Measurements from ENCODE around the gene ZNF487.
A peak's percentile ranks its signal among the peaks of the same experiment; 100 is the strongest.

Gene ZNF487

GRCh38 chr10:43404704-43405084 lies 32.2 kb upstream of the ZNF487 start:
- Histone ChIP-seq H3K36me3 (ENCODE audit: control insufficient read depth, insufficient read depth, low read length) (no peaks in the 10 kb centered on the region), H3K4me3 (ENCODE audit: extremely low read depth, insufficient read depth, low read length, poor library complexity, severe bottlenecking) (no peak overlapping the region), H3K4me1 (ENCODE audit: control insufficient read depth, insufficient read depth, low read length, poor library complexity, severe bottlenecking) (peaks cover 23% of the 10 kb centered on the region), H3K9me3 (ENCODE audit: control insufficient read depth, low read length) (no peaks in the 10 kb centered on the region), H3K27ac (ENCODE audit: low read depth, low read length, severe bottlenecking) (no peak overlapping the region)
- WGBS, 2 experiments (ENCODE audit: insufficient coverage in 2 of 2): 80% methylated on average over 2 of the region's 6 CpGs; no CpG with 5 or more reads in 1 of the 2 experiments

- peaks cover 12% of the 10 kb centered on the region for H3K4me1 ChIP-seq (ENCODE audit: control insufficient read depth, insufficient read depth, low read length, poor library complexity, severe bottlenecking)
- peak overlapping the region; percentile 81 for H3K4me3 ChIP-seq (ENCODE audit: extremely low read depth, insufficient read depth, low read length, poor library complexity, severe bottlenecking)
- WGBS, 2 experiments (ENCODE audit: insufficient coverage in 2 of 2): 0% methylated on average over 18 of the region's 59 CpGs
- H3K9me3 ChIP-seq (ENCODE audit: control insufficient read depth, low read length): no peaks in the 10 kb centered on the region
- no peaks in the 10 kb centered on the region for H3K36me3 ChIP-seq (ENCODE audit: control insufficient read depth, insufficient read depth, low read length)
- peak overlapping the region; percentile 97 for H3K27ac ChIP-seq (ENCODE audit: low read depth, low read length, severe bottlenecking)
These were observed 29.7 kb upstream of the ZNF487 start for GRCh38 chr10:43407148-43407575.

GRCh38 chr10:43407576-43408330 lies 29.2 kb upstream of the ZNF487 start:
- peaks cover 7% of the 10 kb centered on the region for H3K4me1 ChIP-seq (ENCODE audit: control insufficient read depth, insufficient read depth, low read length, poor library complexity, severe bottlenecking)
- WGBS, 2 experiments (ENCODE audit: insufficient coverage in 2 of 2): 0 to 3% methylated on average over 35 to 40 of the region's 56 CpGs
- H3K27ac ChIP-seq (ENCODE audit: low read depth, low read length, severe bottlenecking): peak overlapping the region; percentile 97
- peak overlapping the region; percentile 81 for H3K4me3 ChIP-seq (ENCODE audit: extremely low read depth, insufficient read depth, low read length, poor library complexity, severe bottlenecking)
- no peaks in the 10 kb centered on the region for H3K36me3 ChIP-seq (ENCODE audit: control insufficient read depth, insufficient read depth, low read length)
- H3K9me3 ChIP-seq (ENCODE audit: control insufficient read depth, low read length): no peaks in the 10 kb centered on the region

GRCh38 chr10:43408331-43408709 lies 28.6 kb upstream of the ZNF487 start:
- 1 to 2% methylated on average over 23 to 24 of the region's 31 CpGs for WGBS, 2 experiments (ENCODE audit: insufficient coverage in 2 of 2)
- Histone ChIP-seq H3K27ac (ENCODE audit: low read depth, low read length, severe bottlenecking) (peak overlapping the region; percentile 97), H3K4me3 (ENCODE audit: extremely low read depth, insufficient read depth, low read length, poor library complexity, severe bottlenecking) (peak overlapping the region; percentile 81), H3K9me3 (ENCODE audit: control insufficient read depth, low read length) (no peaks in the 10 kb centered on the region), H3K36me3 (ENCODE audit: control insufficient read depth, insufficient read depth, low read length) (no peaks in the 10 kb centered on the region), H3K4me1 (ENCODE audit: control insufficient read depth, insufficient read depth, low read length, poor library complexity, severe bottlenecking) (peaks cover 3% of the 10 kb centered on the region)

GRCh38 chr10:43408710-43409384 lies 28.1 kb upstream of the ZNF487 start, which contains the start of gene HNRNPF:
Gene HNRNPF, minus strand, starts transcription at chr10:43409186. Its CDS starts 21,302 bp downstream, at chr10:43387884.
- Histone ChIP-seq H3K9me3 (ENCODE audit: control insufficient read depth, low read length) (no peaks in the 10 kb centered on the region), H3K36me3 (ENCODE audit: control insufficient read depth, insufficient read depth, low read length) (no peaks in the 10 kb centered on the region), H3K27ac (ENCODE audit: low read depth, low read length, severe bottlenecking) (peak within 1 kb of the TSS; percentile 97), H3K4me1 (ENCODE audit: control insufficient read depth, insufficient read depth, low read length, poor library complexity, severe bottlenecking) (peaks cover 3% of the 10 kb centered on the region), H3K4me3 (ENCODE audit: extremely low read depth, insufficient read depth, low read length, poor library complexity, severe bottlenecking) (peak within 1 kb of the TSS; percentile 81)
- WGBS, 2 experiments (ENCODE audit: insufficient coverage in 2 of 2): 1% methylated on average over 47 to 55 of the region's 68 CpGs

GRCh38 chr10:43409385-43410109 lies 27.4 kb upstream of the ZNF487 start:
- Histone ChIP-seq H3K36me3 (ENCODE audit: control insufficient read depth, insufficient read depth, low read length) (no peaks in the 10 kb centered on the region), H3K4me1 (ENCODE audit: control insufficient read depth, insufficient read depth, low read length, poor library complexity, severe bottlenecking) (peaks cover 3% of the 10 kb centered on the region), H3K27ac (ENCODE audit: low read depth, low read length, severe bottlenecking) (peak overlapping the region; percentile 97), H3K4me3 (ENCODE audit: extremely low read depth, insufficient read depth, low read length, poor library complexity, severe bottlenecking) (peak overlapping the region; percentile 81), H3K9me3 (ENCODE audit: control insufficient read depth, low read length) (no peaks in the 10 kb centered on the region)
- 72 to 75% methylated on average over 38 to 44 of the region's 46 CpGs for WGBS, 2 experiments (ENCODE audit: insufficient coverage in 2 of 2)

- Histone ChIP-seq H3K4me1 (ENCODE audit: control insufficient read depth, insufficient read depth, low read length, poor library complexity, severe bottlenecking) (peaks cover 3% of the 10 kb centered on the region), H3K4me3 (ENCODE audit: extremely low read depth, insufficient read depth, low read length, poor library complexity, severe bottlenecking) (no peak overlapping the region), H3K9me3 (ENCODE audit: control insufficient read depth, low read length) (no peaks in the 10 kb centered on the region), H3K27ac (ENCODE audit: low read depth, low read length, severe bottlenecking) (no peak overlapping the region), H3K36me3 (ENCODE audit: control insufficient read depth, insufficient read depth, low read length) (no peaks in the 10 kb centered on the region)
- 95 to 98% methylated on average over 12 to 14 of the region's 14 CpGs for WGBS, 2 experiments (ENCODE audit: insufficient coverage in 2 of 2)
These were observed 26.6 kb upstream of the ZNF487 start for GRCh38 chr10:43410345-43410744.

GRCh38 chr10:43411536-43411935 lies 25.4 kb upstream of the ZNF487 start:
- WGBS, 2 experiments (ENCODE audit: insufficient coverage in 2 of 2): 86 to 100% methylated on average over 1 of the region's 2 CpGs
- Histone ChIP-seq H3K4me1 (ENCODE audit: control insufficient read depth, insufficient read depth, low read length, poor library complexity, severe bottlenecking) (no peaks in the 10 kb centered on the region), H3K27ac (ENCODE audit: low read depth, low read length, severe bottlenecking) (no peak overlapping the region), H3K4me3 (ENCODE audit: extremely low read depth, insufficient read depth, low read length, poor library complexity, severe bottlenecking) (no peak overlapping the region), H3K9me3 (ENCODE audit: control insufficient read depth, low read length) (no peaks in the 10 kb centered on the region), H3K36me3 (ENCODE audit: control insufficient read depth, insufficient read depth, low read length) (no peaks in the 10 kb centered on the region)

- 94 to 96% methylated on average over 8 to 9 of the region's 10 CpGs for WGBS, 2 experiments (ENCODE audit: insufficient coverage in 2 of 2)
- H3K36me3 ChIP-seq (ENCODE audit: control insufficient read depth, insufficient read depth, low read length): no peaks in the 10 kb centered on the region
- no peak overlapping the region for H3K4me3 ChIP-seq (ENCODE audit: extremely low read depth, insufficient read depth, low read length, poor library complexity, severe bottlenecking)
These were observed 21.4 kb upstream of the ZNF487 start for GRCh38 chr10:43415544-43415943.

GRCh38 chr10:43417950-43418768 lies 18.8 kb upstream of the ZNF487 start:
- no peaks in the 10 kb centered on the region for H3K36me3 ChIP-seq (ENCODE audit: control insufficient read depth, insufficient read depth, low read length)
- WGBS, 2 experiments (ENCODE audit: insufficient coverage in 2 of 2): 84 to 92% methylated on average over 11 to 12 of the region's 14 CpGs
- no peaks in the 10 kb centered on the region for H3K4me1 ChIP-seq (ENCODE audit: control insufficient read depth, insufficient read depth, low read length, poor library complexity, severe bottlenecking)
- H3K4me3 ChIP-seq (ENCODE audit: extremely low read depth, insufficient read depth, low read length, poor library complexity, severe bottlenecking): no peak overlapping the region
- H3K27ac ChIP-seq (ENCODE audit: low read depth, low read length, severe bottlenecking): no peak overlapping the region
- peaks cover 7% of the 10 kb centered on the region for H3K9me3 ChIP-seq (ENCODE audit: control insufficient read depth, low read length)

More at GRCh38 chr10:43415544-43415943, 21.4 kb upstream of the ZNF487 start:
- Histone ChIP-seq H3K9me3 (ENCODE audit: control insufficient read depth, low read length) (no peaks in the 10 kb centered on the region), H3K27ac (ENCODE audit: low read depth, low read length, severe bottlenecking) (no peak overlapping the region), H3K4me1 (ENCODE audit: control insufficient read depth, insufficient read depth, low read length, poor library complexity, severe bottlenecking) (no peaks in the 10 kb centered on the region)

Measured in mesodermal cell (in vitro differentiated cells).